HepG2 (cell line): ENCODE data around the gene FOXS1.

Experiments
- BCLAF1 ChIP-seq: fragments of 450-650 bp; IDR thresholded peaks from 2 replicates; pipeline ENCODE4 v1.6.1; 2017; ENCODE audit warnings: mild to moderate bottlenecking
- CTCF ChIP-seq: sonication (generic); formaldehyde crosslinking; IDR thresholded peaks from 2 replicates; pipeline ENCODE4 v1.5.0; 2020; ENCODE audit warnings: mild to moderate bottlenecking, missing genetic modification reagents, moderate library complexity
- EP300 ChIP-seq, 3 experiments: sonication (generic) in 1 of 3; formaldehyde crosslinking in 1 of 3; IDR thresholded peaks; 2 replicates each; pipeline versions ENCODE4 v1.5.1 to v1.6.1; 2011 to 2020; ENCODE audit warnings: low read depth in 2 of 3, low read length in 2 of 3, borderline replicate concordance in 1 of 3, improper control_type of control experiment in 1 of 3, mild to moderate bottlenecking in 1 of 3, missing genetic modification reagents in 1 of 3, moderate library complexity in 1 of 3
- EZH2 ChIP-seq: conservative IDR thresholded peaks from 2 replicates; pipeline ENCODE4 v1.6.1; 2012; ENCODE audit warnings: mild to moderate bottlenecking, low read depth, low read length, moderate library complexity
- MXI1 ChIP-seq: IDR thresholded peaks from 3 replicates; pipeline ENCODE4 v1.6.1; 2012; ENCODE audit warnings: low read depth, low read length, inconsistent platforms, borderline replicate concordance
- NFIC ChIP-seq: IDR thresholded peaks from 2 replicates; pipeline ENCODE4 v1.6.1; 2012; ENCODE audit warnings: mild to moderate bottlenecking, low read length, inconsistent platforms
- POLR2AphosphoS5 ChIP-seq: IDR thresholded peaks from 2 replicates; pipeline ENCODE4 v1.6.1; 2012; ENCODE audit warnings: low read depth, low read length
- REST ChIP-seq, 2 experiments: IDR thresholded peaks; 2 replicates each; pipeline ENCODE4 v1.6.1; 2011 to 2012; ENCODE audit warnings: low read length in 2 of 2, borderline replicate concordance in 1 of 2, low read depth in 1 of 2, mild to moderate bottlenecking in 1 of 2, moderate library complexity in 1 of 2
- TARDBP ChIP-seq: sonication (generic); formaldehyde crosslinking; IDR thresholded peaks from 2 replicates; pipeline ENCODE4 v1.8.0; 2022; ENCODE audit warnings: mild to moderate bottlenecking, missing genetic modification reagents
- ZNF274 ChIP-seq: sonication (generic); formaldehyde crosslinking; IDR thresholded peaks from 2 replicates; pipeline ENCODE4 v1.5.1; 2020; ENCODE audit warnings: mild to moderate bottlenecking, missing genetic modification reagents
- ZNF704 ChIP-seq: sonication (generic); formaldehyde crosslinking; IDR thresholded peaks from 2 replicates; pipeline ENCODE4 v1.8.1; 2023; ENCODE audit warnings: mild to moderate bottlenecking, inconsistent platforms, moderate library complexity, missing genetic modification reagents, borderline replicate concordance

GRCh38 chr20:31811796-31812728, 33.3 kb downstream of the FOXS1 start:
- no peak for TF ChIP-seq EP300 (IDR thresholded peaks at IDR 0.05; ENCODE audit: low read depth in 2 of 2, low read length in 2 of 2)
- TF ChIP-seq EP300 (CRISPR knock-in tag; IDR thresholded peaks at IDR 0.05; ENCODE audit: borderline replicate concordance), result no peak
- TF ChIP-seq ZNF274 (CRISPR knock-in tag), result no peak
- TF ChIP-seq CTCF, result no peak
- TF ChIP-seq NFIC, result no peak
- no peak for TF ChIP-seq MXI1
- TF ChIP-seq ZNF704, result no peak
- TF ChIP-seq TARDBP (CRISPR knock-in tag), result no peak
- no peak for TF ChIP-seq EZH2
- TF ChIP-seq BCLAF1, result no peak
- no peak for TF ChIP-seq POLR2AphosphoS5
- no peak for TF ChIP-seq REST (IDR thresholded peaks at IDR 0.05; ENCODE audit: borderline replicate concordance in 1 of 2, low read depth in 1 of 2, low read length in 2 of 2)
